ENCODE data around the gene UNC119. TPM values are rescaled to one million over a fixed set of nuclear protein-coding genes. Genes with fewer than 3 reads are reported as not detected.

UNC119 gene
- total and polyA plus RNA-seq, 2 experiments from 2014 or later: 39.0 to 78.4 TPM

DNA sequence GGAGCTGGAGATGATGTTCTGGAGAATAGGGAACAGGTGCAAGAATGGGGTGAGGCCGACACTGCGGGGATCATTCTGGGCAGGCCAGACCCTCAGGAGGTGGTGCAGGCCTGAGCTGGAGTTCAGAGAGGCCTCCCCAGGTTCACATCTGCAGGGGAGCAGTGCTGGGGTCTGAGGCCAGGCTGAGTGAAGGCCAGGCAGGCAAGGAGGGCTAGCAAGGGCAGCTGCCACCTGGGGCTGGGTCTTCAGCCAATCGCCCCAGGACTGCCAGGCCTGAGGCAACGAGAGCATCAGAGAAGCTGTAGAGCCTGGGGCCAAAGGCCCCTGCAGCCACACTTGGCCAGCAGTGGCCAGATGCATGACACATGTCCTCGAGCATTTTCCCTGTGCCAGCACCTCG, 31.7 kb downstream of the UNC119 start:
- H3K4me3 ChIP-seq: no peak overlapping the region
- peak overlapping the region; percentile 43; the same call in 1 of the 2 replicates for H2AFZ ChIP-seq
- no peaks in the 10 kb centered on the region for H3K9me2 ChIP-seq (ENCODE audit: insufficient read depth)
- no peaks in the 10 kb centered on the region for H3F3A ChIP-seq (replicated peaks; ENCODE audit: low read depth)
- H3K27ac Mint-ChIP-seq: no peak overlapping the region
- ATAC-seq (no peak), DNase-seq (ENCODE audit: low spot score) (no peak)
- H3K36me3 Mint-ChIP-seq (ENCODE audit: low read depth): no peaks in the 10 kb centered on the region; the same call in 2 of the 3 replicates
- H3K4me3 Mint-ChIP-seq: no peak overlapping the region
- H3K79me2 ChIP-seq (replicated peaks; ENCODE audit: insufficient read depth): no peaks in the 10 kb centered on the region
- H3K36me3 ChIP-seq (ENCODE audit: insufficient read depth): no peaks in the 10 kb centered on the region
- H4K20me1 ChIP-seq (replicated peaks; ENCODE audit: insufficient read depth): no peaks in the 10 kb centered on the region
- peaks cover 16% of the 10 kb centered on the region for H3K27me3 Mint-ChIP-seq (ENCODE audit: insufficient read depth, low read depth, poor library complexity)
- H3K4me1 Mint-ChIP-seq: peaks cover 3% of the 10 kb centered on the region; the same call in 2 of the 3 replicates
- no peak overlapping the region for H3K4me2 ChIP-seq
- no peak overlapping the region for H3K27ac ChIP-seq (ENCODE audit: low read depth)
- TF ChIP-seq CREB1 (CRISPR knock-in tag; IDR thresholded peaks at IDR 0.05; ENCODE audit: low read depth) (no peak), JUNB (IDR thresholded peaks at IDR 0.05; ENCODE audit: unreplicated experiment) (no peak), ZNF331 (CRISPR knock-in tag; IDR thresholded peaks at IDR 0.05; ENCODE audit: low read depth) (no peak), ETS1 (IDR thresholded peaks at IDR 0.05) (no peak), STAT1 (IDR thresholded peaks at IDR 0.05; ENCODE audit: unreplicated experiment) (no peak), ZNF114 (CRISPR knock-in tag; IDR thresholded peaks at IDR 0.05) (no peak), EZH2 (IDR thresholded peaks at IDR 0.05; ENCODE audit: low read depth, unreplicated experiment) (no peak), POLR2AphosphoS5 (IDR thresholded peaks at IDR 0.05; ENCODE audit: low read depth) (no peak), NANOG (IDR thresholded peaks at IDR 0.05; ENCODE audit: borderline replicate concordance) (no peak), EZH2phosphoT487 (IDR thresholded peaks at IDR 0.05; ENCODE audit: unreplicated experiment) (no peak)
- TF ChIP-seq, protein P1, sequence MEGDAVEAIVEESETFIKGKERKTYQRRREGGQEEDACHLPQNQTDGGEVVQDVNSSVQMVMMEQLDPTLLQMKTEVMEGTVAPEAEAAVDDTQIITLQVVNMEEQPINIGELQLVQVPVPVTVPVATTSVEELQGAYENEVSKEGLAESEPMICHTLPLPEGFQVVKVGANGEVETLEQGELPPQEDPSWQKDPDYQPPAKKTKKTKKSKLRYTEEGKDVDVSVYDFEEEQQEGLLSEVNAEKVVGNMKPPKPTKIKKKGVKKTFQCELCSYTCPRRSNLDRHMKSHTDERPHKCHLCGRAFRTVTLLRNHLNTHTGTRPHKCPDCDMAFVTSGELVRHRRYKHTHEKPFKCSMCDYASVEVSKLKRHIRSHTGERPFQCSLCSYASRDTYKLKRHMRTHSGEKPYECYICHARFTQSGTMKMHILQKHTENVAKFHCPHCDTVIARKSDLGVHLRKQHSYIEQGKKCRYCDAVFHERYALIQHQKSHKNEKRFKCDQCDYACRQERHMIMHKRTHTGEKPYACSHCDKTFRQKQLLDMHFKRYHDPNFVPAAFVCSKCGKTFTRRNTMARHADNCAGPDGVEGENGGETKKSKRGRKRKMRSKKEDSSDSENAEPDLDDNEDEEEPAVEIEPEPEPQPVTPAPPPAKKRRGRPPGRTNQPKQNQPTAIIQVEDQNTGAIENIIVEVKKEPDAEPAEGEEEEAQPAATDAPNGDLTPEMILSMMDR (conservative IDR thresholded peaks at IDR 0.05; ENCODE audit: low read depth in 2 of 2): no peak
- TF ChIP-seq, protein P2, sequence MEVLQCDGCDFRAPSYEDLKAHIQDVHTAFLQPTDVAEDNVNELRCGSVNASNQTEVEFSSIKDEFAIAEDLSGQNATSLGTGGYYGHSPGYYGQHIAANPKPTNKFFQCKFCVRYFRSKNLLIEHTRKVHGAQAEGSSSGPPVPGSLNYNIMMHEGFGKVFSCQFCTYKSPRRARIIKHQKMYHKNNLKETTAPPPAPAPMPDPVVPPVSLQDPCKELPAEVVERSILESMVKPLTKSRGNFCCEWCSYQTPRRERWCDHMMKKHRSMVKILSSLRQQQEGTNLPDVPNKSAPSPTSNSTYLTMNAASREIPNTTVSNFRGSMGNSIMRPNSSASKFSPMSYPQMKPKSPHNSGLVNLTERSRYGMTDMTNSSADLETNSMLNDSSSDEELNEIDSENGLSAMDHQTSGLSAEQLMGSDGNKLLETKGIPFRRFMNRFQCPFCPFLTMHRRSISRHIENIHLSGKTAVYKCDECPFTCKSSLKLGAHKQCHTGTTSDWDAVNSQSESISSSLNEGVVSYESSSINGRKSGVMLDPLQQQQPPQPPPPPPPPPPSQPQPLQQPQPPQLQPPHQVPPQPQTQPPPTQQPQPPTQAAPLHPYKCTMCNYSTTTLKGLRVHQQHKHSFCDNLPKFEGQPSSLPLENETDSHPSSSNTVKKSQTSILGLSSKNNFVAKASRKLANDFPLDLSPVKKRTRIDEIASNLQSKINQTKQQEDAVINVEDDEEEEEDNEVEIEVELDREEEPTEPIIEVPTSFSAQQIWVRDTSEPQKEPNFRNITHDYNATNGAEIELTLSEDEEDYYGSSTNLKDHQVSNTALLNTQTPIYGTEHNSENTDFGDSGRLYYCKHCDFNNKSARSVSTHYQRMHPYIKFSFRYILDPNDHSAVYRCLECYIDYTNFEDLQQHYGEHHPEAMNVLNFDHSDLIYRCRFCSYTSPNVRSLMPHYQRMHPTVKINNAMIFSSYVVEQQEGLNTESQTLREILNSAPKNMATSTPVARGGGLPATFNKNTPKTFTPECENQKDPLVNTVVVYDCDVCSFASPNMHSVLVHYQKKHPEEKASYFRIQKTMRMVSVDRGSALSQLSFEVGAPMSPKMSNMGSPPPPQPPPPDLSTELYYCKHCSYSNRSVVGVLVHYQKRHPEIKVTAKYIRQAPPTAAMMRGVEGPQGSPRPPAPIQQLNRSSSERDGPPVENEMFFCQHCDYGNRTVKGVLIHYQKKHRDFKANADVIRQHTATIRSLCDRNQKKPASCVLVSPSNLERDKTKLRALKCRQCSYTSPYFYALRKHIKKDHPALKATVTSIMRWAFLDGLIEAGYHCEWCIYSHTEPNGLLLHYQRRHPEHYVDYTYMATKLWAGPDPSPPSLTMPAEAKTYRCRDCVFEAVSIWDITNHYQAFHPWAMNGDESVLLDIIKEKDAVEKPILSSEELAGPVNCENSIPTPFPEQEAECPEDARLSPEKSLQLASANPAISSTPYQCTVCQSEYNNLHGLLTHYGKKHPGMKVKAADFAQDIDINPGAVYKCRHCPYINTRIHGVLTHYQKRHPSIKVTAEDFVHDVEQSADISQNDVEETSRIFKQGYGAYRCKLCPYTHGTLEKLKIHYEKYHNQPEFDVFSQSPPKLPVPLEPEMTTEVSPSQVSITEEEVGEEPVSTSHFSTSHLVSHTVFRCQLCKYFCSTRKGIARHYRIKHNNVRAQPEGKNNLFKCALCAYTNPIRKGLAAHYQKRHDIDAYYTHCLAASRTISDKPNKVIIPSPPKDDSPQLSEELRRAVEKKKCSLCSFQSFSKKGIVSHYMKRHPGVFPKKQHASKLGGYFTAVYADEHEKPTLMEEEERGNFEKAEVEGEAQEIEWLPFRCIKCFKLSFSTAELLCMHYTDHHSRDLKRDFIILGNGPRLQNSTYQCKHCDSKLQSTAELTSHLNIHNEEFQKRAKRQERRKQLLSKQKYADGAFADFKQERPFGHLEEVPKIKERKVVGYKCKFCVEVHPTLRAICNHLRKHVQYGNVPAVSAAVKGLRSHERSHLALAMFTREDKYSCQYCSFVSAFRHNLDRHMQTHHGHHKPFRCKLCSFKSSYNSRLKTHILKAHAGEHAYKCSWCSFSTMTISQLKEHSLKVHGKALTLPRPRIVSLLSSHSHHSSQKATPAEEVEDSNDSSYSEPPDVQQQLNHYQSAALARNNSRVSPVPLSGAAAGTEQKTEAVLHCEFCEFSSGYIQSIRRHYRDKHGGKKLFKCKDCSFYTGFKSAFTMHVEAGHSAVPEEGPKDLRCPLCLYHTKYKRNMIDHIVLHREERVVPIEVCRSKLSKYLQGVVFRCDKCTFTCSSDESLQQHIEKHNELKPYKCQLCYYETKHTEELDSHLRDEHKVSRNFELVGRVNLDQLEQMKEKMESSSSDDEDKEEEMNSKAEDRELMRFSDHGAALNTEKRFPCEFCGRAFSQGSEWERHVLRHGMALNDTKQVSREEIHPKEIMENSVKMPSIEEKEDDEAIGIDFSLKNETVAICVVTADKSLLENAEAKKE (CRISPR knock-in tag; IDR thresholded peaks at IDR 0.05): no peak
- TF ChIP-seq, protein P3, sequence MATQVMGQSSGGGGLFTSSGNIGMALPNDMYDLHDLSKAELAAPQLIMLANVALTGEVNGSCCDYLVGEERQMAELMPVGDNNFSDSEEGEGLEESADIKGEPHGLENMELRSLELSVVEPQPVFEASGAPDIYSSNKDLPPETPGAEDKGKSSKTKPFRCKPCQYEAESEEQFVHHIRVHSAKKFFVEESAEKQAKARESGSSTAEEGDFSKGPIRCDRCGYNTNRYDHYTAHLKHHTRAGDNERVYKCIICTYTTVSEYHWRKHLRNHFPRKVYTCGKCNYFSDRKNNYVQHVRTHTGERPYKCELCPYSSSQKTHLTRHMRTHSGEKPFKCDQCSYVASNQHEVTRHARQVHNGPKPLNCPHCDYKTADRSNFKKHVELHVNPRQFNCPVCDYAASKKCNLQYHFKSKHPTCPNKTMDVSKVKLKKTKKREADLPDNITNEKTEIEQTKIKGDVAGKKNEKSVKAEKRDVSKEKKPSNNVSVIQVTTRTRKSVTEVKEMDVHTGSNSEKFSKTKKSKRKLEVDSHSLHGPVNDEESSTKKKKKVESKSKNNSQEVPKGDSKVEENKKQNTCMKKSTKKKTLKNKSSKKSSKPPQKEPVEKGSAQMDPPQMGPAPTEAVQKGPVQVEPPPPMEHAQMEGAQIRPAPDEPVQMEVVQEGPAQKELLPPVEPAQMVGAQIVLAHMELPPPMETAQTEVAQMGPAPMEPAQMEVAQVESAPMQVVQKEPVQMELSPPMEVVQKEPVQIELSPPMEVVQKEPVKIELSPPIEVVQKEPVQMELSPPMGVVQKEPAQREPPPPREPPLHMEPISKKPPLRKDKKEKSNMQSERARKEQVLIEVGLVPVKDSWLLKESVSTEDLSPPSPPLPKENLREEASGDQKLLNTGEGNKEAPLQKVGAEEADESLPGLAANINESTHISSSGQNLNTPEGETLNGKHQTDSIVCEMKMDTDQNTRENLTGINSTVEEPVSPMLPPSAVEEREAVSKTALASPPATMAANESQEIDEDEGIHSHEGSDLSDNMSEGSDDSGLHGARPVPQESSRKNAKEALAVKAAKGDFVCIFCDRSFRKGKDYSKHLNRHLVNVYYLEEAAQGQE (IDR thresholded peaks at IDR 0.05; ENCODE audit: unreplicated experiment): no peak
- H3K9me3 Mint-ChIP-seq: peaks cover 9% of the 10 kb centered on the region
- H3K27me3 ChIP-seq (ENCODE audit: insufficient read depth): no peaks in the 10 kb centered on the region
- no peaks in the 10 kb centered on the region for H3K4me1 ChIP-seq (ENCODE audit: insufficient read depth)

Measured in GM23338 (cell line).